Ammon's horn (tissue), 1 donor: ENCODE results near the gene ZNF511.
"Not testable (repeated sequence)": the region's sequence is repeated elsewhere in the genome, so short reads cannot be mapped to it uniquely, and the experiment has no call there.

ENCODE experiments used
- DNase-seq: peaks from one replicate; pipeline ENCODE4 v3.0.0-alpha.2; 2016; ENCODE audit warnings: low spot score

ZNF511 gene

DNA sequence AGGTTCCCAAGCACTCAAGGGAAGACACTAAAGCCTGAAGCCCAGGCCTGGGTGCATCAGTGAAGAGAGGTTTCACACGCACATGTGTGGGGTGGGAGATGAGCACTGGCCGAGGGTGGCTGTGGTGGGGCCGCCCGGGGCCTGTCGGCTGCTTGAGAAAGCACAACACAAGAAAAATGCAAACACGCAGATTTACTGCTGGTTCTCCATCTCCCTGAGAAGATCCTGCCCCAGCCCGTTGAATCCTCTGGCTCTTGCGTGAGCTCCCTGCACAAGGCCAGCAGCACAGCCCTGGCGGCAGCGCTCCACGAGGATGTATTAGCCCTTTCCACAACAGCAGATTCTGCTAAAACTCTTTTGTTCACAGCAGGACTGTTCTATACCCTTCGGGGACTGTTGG lies 6.2 kb downstream of the ZNF511 start:
- DNase-seq: no peak

- DNase-seq: no peak
Observed at GRCh38 chr10:133315847-133316246, 7.1 kb downstream of the ZNF511 start.

DNA sequence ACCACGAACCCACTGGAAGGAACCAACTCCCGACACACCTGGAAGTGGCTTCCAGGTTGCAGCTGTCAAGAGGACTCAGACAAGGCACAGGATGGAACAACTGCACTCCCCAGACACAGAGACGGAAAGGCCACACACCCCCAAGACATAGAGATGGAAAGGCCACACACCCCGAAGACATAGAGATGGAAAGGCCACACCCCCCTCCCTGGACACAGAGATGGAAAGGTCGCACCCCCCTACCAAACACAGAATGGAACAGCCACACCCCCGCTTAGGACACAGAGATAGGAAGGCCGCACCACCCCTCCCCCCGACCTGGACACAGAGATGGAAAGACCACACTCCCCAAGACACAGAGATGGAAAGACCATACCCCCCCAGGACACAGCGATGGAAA lies 7.6 kb downstream of the ZNF511 start:
- no peak for DNase-seq

GRCh38 chr10:133316732-133317131 lies 8.0 kb downstream of the ZNF511 start:
- DNase-seq: no peak

GRCh38 chr10:133318494-133319127 lies 9.9 kb downstream of the ZNF511 start:
- DNase-seq: peak; percentile 56

DNA sequence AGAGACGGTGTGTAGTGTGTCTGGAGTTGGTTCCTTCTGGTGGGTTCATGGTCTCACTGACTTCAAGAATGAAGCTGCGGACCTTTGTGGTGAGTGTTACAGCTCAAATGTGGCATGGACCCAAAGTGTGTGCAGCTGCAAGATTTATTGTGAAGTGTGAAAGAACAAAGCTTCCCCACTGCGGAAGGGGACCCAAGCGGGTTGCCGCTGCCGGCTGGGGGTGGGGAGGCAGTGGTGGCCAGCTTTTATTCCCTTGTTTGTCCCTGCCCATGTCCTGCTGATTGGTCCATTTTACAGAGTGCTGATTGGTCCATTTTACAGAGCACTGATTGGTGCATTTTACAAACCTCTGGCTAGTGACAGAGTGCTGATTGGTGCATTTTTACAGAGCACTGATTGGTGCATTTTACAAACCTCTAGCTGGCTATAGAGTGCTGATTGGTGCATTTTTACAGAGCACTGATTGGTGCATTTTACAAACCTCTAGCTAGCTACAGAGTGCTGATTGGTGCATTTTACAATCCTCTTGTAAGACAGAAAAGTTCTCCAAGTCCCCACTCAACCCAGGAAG lies 12.2 kb downstream of the ZNF511 start:
- DNase-seq: not testable (repeated sequence)

DNA sequence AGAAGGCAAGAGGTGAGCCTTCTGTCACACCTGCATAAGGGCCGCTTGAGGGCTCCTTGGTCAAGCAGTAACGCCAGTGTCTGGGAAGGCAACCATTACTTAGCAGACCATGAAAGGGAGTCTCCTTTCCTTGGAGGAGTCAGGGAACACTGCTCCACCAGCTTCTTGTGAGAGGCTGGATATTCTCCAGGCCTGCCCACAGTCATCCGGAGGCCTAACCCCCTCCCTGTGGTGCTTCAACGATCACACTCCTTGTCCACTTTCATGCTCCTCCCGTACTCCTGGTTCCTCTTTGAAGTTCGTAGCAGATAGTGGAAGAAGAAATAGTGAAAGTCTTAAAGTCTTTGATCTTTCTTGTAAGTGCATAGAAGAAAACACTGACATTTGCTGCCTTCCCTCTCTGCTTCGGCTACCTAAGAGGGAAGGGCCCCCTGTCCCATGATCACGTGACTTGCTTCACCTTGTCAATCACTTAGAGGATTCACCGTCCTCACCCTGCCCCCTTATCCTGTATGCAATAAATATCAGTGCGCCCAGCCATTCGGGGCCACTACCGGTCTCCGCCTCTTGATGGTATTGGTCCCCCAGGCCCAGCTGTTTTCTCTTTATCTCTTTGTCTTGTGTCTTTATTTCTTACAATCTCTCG lies 13.5 kb downstream of the ZNF511 start:
- DNase-seq: not testable (repeated sequence)

DNA sequence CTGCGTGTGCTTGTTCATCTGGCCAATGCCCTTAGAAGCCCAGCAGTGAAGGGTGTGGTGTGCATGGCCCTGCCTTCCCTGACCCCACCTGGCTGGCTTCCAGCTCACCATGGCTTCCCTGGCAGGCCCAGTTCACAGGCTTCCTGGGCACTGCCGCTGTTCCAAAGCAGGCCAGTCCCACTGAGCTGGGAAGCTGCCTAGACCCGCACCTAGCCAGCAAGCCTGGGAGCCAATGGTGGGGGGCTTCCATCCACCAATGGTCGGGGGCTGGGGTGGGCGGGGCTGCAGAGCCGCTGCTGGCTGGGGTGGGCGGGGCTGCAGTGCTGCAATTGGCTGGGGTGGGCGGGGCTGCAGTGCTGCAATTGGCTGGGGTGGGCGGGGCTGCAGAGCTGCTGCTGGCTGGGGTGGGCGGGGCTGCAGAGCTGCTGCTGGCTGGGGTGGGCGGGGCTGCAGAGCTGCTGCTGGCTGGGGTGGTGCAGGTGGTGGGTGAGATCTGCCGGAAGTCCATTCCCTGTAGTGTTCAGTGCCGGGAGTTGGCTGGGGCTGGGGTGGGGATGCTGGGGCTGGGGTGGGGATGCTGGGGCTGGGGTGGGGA lies 15.6 kb downstream of the ZNF511 start:
- peak; percentile 40 for DNase-seq

DNA sequence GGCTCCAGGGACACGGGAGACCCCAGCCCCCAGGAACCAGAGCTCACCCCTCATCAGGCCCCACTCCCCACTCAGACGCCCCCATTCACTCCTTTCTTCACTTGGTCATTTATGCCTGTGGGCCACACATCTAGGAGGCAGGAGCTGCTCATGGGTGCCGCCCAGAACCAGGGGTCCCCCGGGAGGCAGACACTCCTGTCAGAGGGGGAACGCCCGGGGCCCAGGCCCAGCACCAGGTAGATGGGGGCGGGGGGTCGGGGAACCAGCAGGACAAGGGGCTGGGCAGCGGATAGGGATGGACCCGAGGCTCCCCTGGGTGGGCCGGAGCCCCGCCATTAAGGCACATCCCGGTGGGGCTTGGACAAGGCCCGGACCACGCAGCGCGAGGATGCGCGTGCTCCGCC lies 16.1 kb downstream of the ZNF511 start:
- DNase-seq: no peak

DNA sequence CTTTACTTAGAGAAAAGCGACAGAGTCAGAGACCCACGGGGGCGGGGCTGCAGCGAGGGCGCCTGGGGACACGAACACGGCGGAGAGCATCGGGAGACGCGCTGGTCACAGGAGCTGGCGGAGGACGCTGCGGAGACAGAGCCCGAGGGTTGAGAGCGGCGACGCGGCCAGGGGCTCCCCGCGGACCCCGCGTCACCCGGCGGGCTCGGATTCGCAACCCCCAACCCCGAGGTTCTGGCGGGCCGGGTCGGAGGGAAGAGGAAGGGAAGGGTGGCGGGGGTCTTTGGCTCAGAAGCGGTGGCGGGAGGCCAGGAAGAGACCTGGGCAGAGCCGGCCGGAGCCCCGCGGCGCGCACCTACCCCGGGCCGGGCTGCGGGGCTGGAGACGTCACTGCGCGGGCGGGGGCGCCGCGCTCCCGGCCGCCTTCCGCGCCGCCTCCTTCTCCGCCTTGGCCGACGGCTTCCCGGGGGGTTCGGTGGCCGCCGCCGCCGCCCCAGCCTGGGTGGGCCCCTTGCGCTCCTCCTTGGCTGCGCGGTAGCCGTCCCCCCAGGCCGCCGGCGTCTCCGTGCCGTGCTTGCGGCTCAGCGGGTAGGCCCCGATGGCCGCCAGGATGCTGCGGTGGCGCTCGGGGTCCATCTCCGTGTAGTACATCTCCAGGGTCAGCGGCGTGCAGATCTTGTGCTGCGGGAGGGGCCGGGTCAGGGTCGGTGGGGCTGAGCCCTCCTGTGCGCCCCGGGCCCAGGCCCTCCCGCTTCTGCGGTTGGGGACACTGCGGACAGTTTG lies 16.9 kb downstream of the ZNF511 start:
- no peak for DNase-seq

DNA sequence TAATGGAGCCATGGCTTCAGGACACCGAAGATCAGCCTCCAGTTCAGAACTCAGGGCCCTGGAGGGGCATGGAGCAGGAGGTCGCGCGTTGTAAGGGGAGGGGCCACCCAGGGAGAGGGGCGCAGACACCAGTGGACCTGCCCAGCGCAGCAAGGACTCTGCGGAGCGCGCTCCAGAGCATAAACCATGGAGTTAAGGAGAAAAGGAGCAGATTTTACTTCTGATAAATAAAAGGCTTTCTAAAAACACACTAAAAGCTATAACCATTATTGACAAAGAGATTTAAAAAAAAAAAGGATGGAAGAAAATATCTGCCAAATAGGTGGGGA lies 17.5 kb downstream of the ZNF511 start:
- no peak for DNase-seq

- no peak for DNase-seq
Observed at GRCh38 chr10:133326745-133327650, 18.3 kb downstream of the ZNF511 start.

DNA sequence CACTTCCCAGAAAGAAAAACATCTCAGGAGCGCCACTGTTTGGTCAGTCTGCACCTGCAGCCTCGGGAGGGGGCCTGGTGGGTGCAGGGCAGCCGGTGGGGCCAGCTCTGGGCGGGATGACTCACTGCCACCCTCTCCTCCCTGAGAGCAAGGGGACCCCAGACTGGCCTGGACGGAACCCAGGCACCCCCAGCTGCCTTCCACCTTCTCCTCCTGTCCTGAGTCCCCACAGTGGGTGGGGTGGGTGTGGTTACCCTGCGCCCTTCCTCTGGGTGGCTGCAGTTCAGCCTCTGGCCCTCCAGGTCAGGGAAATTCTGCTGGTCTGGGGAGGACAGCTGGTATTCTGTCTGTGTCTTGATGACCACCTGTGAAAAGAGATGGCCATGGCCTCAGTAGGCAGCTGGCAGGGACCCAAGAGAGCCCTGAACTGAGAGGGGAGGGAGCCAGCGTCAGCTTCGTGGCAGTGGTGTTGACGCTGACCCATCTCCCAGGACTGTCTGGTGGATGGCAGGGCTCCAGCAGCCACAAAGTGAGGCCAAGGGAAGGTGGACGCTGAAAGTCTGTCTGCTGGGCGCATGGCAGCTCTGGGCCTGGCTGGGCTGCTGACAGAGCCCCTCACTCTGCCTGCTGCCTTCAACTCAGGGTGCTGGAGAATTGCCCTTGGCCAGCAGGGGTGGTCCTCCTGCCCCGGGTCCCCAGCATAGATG lies 19.1 kb downstream of the ZNF511 start:
- DNase-seq: no peak

DNA sequence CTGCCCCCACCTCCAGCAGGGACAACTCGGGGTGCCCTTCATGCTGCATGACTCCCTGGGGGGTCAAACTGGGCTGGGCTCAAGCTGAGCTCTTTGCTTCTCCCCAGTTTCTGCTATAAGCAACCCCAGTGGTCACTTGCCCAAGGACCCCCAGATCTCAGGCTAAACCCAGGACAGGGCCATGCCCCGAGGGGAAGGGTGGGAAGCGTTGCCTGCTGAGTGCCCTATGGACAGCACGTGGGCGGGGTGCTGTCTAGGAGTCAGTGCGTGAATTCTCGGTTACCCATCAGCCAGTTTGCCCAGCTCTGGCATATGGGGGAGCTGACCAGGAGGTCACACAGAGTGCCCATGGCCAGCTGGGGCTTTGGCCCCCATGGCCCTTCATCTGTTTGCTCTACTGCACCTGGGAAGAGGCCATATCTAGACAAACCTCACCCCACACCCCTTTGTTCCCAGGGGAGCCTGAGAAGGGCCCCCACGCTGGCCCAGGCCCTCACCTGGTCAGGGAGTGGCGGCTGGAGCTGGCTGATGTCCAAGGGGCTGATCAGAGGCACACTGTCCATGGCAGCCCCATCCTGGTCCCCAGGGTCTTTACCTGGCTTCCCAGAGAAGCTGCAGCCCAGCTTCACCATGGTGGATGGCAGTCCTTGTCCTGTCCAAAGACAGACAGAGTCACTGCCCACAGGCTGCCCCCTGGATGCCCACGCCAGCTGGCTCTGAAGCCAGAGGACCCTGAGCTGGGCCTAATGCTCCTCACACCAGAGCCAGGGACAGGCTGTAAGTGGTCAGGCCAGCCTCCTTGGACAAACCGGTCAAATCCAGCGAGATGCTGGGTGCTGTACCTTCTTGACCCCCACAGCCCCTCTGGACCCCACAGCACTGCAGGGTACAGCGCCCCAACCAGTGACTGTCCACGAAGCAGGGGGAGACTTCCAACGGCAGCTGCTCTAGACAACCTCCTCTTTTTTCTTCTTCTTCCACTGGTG lies 19.9 kb downstream of the ZNF511 start:
- no peak for DNase-seq

GRCh38 chr10:133329491-133330202 lies 20.9 kb downstream of the ZNF511 start:
- DNase-seq: peak; percentile 89

- DNase-seq: no peak
Observed at GRCh38 chr10:133332936-133333699, 24.4 kb downstream of the ZNF511 start.

GRCh38 chr10:133334503-133335245 lies 26.0 kb downstream of the ZNF511 start:
- no peak for DNase-seq
